Measurements from ENCODE around the gene IQSEC1. TPM values are rescaled to one million over a fixed set of nuclear protein-coding genes. Genes with fewer than 3 reads are reported as not detected.
A peak's percentile ranks its signal among the peaks of the same experiment; 100 is the strongest.

The IQSEC1 gene
- total RNA-seq, 2 donors from 2014 or later: 38.0 to 62.9 TPM

GRCh38 chr3:13111873-13112520 lies 38.8 kb upstream of the IQSEC1 start:
- no peak overlapping the region for H3K27ac Mint-ChIP-seq
- no peak for ATAC-seq (replicated peaks)

DNA sequence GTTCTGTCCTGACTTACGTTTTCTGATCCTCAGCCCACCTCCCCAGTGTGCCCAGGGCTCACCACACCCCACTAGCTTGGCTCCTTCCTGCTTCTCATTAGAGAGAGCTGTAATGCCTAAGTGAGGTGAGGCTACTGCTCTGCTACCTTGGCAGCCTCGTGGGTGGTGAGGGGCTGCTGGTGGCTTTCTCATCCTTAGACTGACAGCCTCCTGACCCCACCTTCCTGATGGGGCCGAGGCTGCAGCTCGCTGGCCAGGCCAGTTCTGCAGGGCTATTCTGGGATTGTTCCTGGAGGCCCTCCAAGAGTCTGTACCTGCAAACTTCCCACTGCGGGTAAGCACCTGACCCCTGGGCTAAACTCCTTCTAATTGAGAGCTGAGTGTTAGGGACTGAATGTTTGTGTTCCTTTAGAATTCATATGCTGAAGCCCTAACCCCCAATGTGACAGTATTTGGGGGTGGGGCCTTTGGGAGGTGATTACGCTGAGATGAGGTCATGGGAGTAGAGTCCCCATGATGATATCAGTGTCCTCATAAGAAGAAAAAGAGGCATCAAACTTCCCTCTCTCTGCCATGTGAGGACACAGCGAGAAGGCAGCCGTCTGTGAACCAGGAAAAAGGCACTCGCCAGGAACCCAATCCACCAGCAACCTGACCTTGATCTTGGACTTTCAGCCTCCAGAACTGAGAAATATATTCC lies 38.1 kb upstream of the IQSEC1 start:
- Mint-ChIP-seq H3K4me3 (no peak overlapping the region), H3K27ac (no peak overlapping the region), H3K4me1 (peaks cover 5% of the 10 kb centered on the region), H3K9me3 (no peaks in the 10 kb centered on the region), H3K36me3 (ENCODE audit: low read depth) (no peaks in the 10 kb centered on the region), H3K27me3 (peaks cover 4% of the 10 kb centered on the region)
- ATAC-seq (replicated peaks): peak; percentile 14

More at GRCh38 chr3:13111873-13112520, 38.8 kb upstream of the IQSEC1 start:
- Mint-ChIP-seq H3K27me3 (peaks cover 4% of the 10 kb centered on the region), H3K4me3 (no peak overlapping the region), H3K9me3 (no peaks in the 10 kb centered on the region), H3K4me1 (peaks cover 5% of the 10 kb centered on the region), H3K36me3 (ENCODE audit: low read depth) (no peaks in the 10 kb centered on the region)

DNA sequence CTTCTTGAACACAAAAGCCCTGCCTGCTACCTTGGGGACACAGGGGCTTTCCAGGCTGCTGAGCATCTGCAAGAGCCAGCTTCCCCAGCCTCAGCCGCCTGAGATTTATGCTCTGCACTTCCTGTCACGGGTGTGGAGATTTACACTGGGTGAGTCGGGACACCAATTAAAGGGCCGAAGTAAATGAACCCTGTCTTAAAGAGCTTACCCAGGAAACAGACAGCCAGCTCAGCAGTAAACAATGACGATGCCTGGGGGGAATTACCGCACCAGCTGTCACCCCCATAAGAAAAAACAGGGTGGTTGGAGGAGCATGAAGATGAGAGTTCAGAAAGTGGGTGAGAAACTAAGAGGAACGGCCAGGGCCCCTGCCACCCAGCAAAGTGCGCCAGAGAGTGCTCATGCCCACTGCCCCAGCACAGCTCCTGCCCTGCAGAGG lies 37.5 kb upstream of the IQSEC1 start:
- H3K4me3 Mint-ChIP-seq: peak overlapping the region; percentile 22

GRCh38 chr3:13109516-13109915 lies 36.3 kb upstream of the IQSEC1 start:
- Mint-ChIP-seq H3K36me3 (ENCODE audit: low read depth) (no peaks in the 10 kb centered on the region), H3K27ac (no peak overlapping the region), H3K4me3 (no peak overlapping the region), H3K9me3 (no peaks in the 10 kb centered on the region), H3K4me1 (peaks cover 5% of the 10 kb centered on the region), H3K27me3 (peaks cover 4% of the 10 kb centered on the region)
- ATAC-seq (replicated peaks): no peak

More for the DNA sequence above, 37.5 kb upstream of the IQSEC1 start:
- peaks cover 4% of the 10 kb centered on the region for H3K27me3 Mint-ChIP-seq
- H3K9me3 Mint-ChIP-seq: no peaks in the 10 kb centered on the region
- peak overlapping the region; percentile 30 for H3K27ac Mint-ChIP-seq
- peaks cover 5% of the 10 kb centered on the region for H3K4me1 Mint-ChIP-seq
- no peaks in the 10 kb centered on the region for H3K36me3 Mint-ChIP-seq (ENCODE audit: low read depth)
- peak; percentile 43 for ATAC-seq (replicated peaks)

DNA sequence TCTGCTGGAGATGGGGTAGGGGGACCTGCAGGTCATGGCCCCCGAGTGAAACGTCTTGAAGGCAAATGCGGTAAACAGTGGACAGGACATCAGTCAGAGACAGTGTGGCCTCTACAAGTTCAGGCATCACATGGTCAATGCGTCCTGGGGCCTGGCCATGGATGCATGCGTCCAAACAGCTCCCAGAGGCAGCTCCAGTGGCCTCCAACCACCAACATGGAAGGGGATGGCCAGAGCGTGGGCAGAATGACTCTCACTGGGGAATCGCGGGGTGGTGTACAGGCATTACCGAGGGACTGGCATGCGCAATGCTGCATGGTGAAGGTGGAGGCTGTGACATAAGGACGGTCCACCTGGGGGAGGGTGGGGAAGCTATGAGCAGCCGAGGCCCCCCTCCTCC lies 35.6 kb upstream of the IQSEC1 start:
- Mint-ChIP-seq H3K27ac (no peak overlapping the region), H3K27me3 (peaks cover 4% of the 10 kb centered on the region), H3K9me3 (no peaks in the 10 kb centered on the region), H3K4me3 (no peak overlapping the region), H3K4me1 (peaks cover 5% of the 10 kb centered on the region), H3K36me3 (ENCODE audit: low read depth) (no peaks in the 10 kb centered on the region)
- no peak for ATAC-seq (replicated peaks)

DNA sequence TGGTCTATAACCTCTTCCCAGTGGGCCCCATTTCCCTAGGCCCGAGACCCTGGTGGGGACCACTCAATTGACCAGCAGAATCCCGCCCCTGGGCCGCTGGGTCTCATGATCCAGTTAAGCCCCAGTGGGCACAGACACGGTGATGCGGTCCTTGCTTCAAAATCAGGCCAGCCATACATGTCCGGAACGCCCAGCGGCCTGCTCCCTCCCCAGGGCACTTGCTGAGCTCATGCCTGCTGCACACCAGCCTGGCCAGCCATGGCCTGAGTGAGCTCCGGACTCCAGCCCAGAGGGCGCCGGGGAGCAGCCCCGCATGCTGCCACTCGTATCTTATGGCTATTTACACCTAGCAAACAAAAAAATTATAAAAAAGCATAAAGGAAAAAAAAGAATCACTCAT lies 34.4 kb upstream of the IQSEC1 start:
- Mint-ChIP-seq H3K4me1 (peaks cover 5% of the 10 kb centered on the region), H3K4me3 (no peak overlapping the region), H3K27me3 (no peaks in the 10 kb centered on the region), H3K36me3 (ENCODE audit: low read depth) (no peaks in the 10 kb centered on the region), H3K27ac (no peak overlapping the region), H3K9me3 (no peaks in the 10 kb centered on the region)
- no peak for ATAC-seq (replicated peaks)

DNA sequence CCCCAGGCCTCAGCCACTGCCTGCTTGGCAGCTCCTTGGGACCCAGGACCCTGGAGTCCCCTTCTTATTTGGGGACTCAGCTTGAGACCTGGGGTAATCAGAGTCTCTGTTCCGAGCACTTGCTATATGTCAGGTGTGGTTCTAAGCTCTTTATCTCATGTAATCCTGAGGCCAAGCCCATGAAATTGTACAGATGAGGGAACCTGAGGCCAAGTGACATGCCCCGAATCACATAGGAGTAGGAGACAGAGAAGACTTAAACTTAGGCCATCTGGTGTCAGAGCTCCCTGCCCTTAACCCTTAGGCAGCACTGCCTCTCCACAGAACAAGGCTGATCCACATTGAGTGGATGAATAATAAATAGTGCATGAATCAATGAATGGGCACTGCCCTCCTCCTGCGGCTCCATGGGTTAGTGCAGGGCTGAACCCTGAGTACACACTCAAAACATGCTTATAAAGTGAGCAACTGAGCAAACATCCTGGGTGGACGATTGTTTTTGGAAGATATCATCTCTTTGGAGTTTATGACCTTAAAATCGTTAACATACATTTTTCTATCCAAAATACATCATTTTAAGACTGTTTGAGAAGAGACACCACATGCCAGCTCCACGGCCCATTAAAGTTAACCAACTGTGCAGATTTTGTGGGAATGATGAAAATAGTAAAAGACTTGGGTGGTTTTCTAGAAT lies 33.2 kb upstream of the IQSEC1 start:
- Mint-ChIP-seq H3K36me3 (ENCODE audit: low read depth) (no peaks in the 10 kb centered on the region), H3K27ac (no peak overlapping the region), H3K4me1 (peaks cover 5% of the 10 kb centered on the region), H3K9me3 (no peaks in the 10 kb centered on the region), H3K4me3 (no peak overlapping the region), H3K27me3 (no peaks in the 10 kb centered on the region)
- no peak for ATAC-seq (replicated peaks)

GRCh38 chr3:13105896-13106250 lies 32.6 kb upstream of the IQSEC1 start:
- ATAC-seq (replicated peaks): no peak
- H3K4me3 Mint-ChIP-seq: no peak overlapping the region
- no peaks in the 10 kb centered on the region for H3K36me3 Mint-ChIP-seq (ENCODE audit: low read depth)
- no peaks in the 10 kb centered on the region for H3K27me3 Mint-ChIP-seq
- no peak overlapping the region for H3K27ac Mint-ChIP-seq
- H3K9me3 Mint-ChIP-seq: no peaks in the 10 kb centered on the region
- peaks cover 4% of the 10 kb centered on the region for H3K4me1 Mint-ChIP-seq

DNA sequence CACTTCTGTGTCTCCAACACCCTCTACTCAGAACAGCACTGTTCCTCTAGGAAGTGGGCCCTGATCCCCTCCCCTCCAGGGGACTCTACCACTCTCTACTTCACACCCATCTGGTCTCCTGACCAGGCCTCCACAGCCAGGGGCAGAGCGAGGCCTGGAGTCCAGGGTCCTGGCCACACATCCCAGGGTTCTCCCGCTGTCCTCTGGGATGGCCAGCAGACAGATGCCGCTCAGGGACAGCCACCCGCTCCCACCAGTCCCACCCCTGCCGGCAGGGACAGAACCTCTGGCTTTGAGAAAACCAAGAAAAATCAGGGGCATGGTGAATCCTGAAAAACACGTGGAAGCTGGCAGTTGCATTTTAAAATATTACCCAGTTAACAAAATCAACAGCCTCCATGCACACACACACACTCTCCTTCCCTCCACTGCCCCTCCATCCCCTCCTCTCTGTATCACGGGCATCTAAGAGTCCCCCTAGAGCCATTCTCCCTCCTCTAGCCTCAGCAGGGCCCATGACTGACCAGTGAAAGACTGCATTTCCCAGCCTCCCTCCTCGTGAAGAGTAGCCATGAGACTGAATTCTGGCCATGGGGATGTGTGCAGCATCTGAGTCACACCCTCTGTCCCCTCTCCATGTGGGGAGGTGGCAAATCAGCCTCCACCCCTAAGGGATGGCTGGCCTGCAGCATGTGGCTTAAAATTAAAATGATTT lies 32.1 kb upstream of the IQSEC1 start:
- H3K9me3 Mint-ChIP-seq: no peaks in the 10 kb centered on the region
- H3K27ac Mint-ChIP-seq: no peak overlapping the region
- no peak for ATAC-seq (replicated peaks)
- no peak overlapping the region for H3K4me3 Mint-ChIP-seq
- H3K4me1 Mint-ChIP-seq: no peaks in the 10 kb centered on the region
- no peaks in the 10 kb centered on the region for H3K36me3 Mint-ChIP-seq (ENCODE audit: low read depth)
- no peaks in the 10 kb centered on the region for H3K27me3 Mint-ChIP-seq

GRCh38 chr3:13104511-13104910 lies 31.3 kb upstream of the IQSEC1 start:
- Mint-ChIP-seq H3K4me3 (no peak overlapping the region), H3K9me3 (no peaks in the 10 kb centered on the region), H3K36me3 (ENCODE audit: low read depth) (no peaks in the 10 kb centered on the region), H3K27ac (no peak overlapping the region), H3K27me3 (no peaks in the 10 kb centered on the region), H3K4me1 (no peaks in the 10 kb centered on the region)
- no peak for ATAC-seq (replicated peaks)

DNA sequence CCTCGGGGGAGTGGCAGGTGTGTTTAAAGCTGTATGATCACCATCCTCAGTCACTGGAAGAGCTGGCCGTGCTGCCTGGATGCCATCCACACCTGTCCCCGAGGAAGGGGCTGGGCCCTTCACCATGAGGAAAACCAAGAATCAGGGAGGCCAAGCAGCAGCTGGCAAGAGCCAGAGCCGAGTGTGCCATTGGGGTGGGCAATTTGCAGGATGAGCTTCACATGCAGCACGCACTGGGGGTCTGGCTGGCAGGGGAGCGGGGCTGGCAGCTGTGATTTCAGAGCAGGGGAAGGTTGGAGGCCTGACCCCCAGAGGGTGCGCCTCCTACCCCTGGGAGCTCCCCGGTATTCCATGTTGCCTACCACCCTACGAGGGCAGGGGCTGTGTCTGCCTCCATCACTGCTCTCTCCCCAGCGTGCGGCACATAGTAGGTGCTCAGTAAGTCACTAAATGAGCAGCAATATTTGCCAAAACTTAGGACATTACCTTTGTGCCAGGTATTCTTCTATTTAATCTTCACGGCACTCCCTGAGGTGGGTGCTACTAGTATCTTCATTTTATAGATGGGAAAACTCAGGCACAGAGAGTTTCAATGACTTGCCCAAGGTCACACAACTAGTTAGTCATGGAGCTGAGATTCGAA lies 30.3 kb upstream of the IQSEC1 start:
- Mint-ChIP-seq H3K4me1 (no peaks in the 10 kb centered on the region), H3K27ac (no peak overlapping the region), H3K27me3 (no peaks in the 10 kb centered on the region), H3K36me3 (ENCODE audit: low read depth) (no peaks in the 10 kb centered on the region), H3K9me3 (no peaks in the 10 kb centered on the region), H3K4me3 (no peak overlapping the region)
- ATAC-seq (replicated peaks): no peak

- Mint-ChIP-seq H3K27ac (no peak overlapping the region), H3K9me3 (no peaks in the 10 kb centered on the region), H3K27me3 (no peaks in the 10 kb centered on the region), H3K36me3 (ENCODE audit: low read depth) (no peaks in the 10 kb centered on the region), H3K4me1 (no peaks in the 10 kb centered on the region), H3K4me3 (no peak overlapping the region)
- ATAC-seq (replicated peaks): no peak
Measured at GRCh38 chr3:13102386-13103345, 29.4 kb upstream of the IQSEC1 start.

DNA sequence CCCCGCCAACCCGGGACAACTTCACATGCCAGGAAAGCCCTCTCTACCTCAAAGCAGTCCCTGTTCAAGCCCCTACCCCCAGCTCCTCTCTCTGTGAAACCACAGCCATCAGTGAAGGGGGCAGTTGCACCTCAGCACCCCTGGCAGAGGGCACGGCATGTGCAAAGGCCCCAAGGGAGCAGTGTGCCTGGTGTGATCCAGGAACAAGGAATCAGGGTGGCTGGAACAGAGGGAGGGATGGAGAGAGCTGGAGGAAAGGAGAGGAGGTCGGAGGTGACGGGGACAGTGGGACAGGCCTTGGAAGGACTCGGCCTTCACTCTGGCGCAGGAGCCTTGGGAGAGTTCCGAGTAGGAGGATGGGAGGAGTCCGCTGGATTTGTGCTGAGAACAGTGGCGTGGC lies 26.5 kb upstream of the IQSEC1 start:
- no peaks in the 10 kb centered on the region for H3K27me3 Mint-ChIP-seq
- no peaks in the 10 kb centered on the region for H3K9me3 Mint-ChIP-seq
- no peaks in the 10 kb centered on the region for H3K36me3 Mint-ChIP-seq (ENCODE audit: low read depth)
- no peak overlapping the region for H3K27ac Mint-ChIP-seq
- H3K4me3 Mint-ChIP-seq: no peak overlapping the region
- H3K4me1 Mint-ChIP-seq: no peaks in the 10 kb centered on the region
- no peak for ATAC-seq (replicated peaks)
